Iris pigment epithelial cell (primary cell): ENCODE measurements around the gene RAB40AL.

Experiments used
- DNase-seq: peaks from one replicate; pipeline ENCODE4 v3.0.0-alpha.2; 2011; ENCODE audit warnings: low read depth

RAB40AL gene

GRCh38 chrX:102983205-102983604 lies 46.1 kb downstream of the RAB40AL start:
- no peak for DNase-seq

DNA sequence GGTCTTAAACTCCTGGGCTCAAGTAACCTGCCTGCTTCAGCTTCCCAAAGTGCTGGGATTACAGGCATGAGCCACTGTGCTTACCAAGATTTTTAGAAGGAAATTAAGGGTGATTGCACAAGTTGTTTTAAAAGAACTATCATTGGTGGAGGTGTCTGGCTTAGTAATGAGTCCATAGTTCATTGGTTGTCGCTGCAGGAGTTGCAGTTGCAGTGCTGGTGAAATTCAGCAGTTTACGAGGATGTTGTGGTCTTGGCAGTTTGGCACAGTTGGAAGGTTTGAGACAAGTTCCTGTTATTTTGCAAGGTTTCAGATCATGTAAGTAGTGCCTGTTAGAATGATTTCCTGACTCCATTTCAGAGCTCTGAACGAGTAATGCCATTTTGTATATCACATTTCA lies 48.1 kb downstream of the RAB40AL start:
- DNase-seq: no peak
